Suprapubic skin (tissue), 4 donors: ENCODE data around the gene METTL15.

Experiments
- EP300 ChIP-seq: sonication (generic); formaldehyde crosslinking; IDR thresholded peaks from one replicate; pipeline ENCODE4 v1.6.1; 2017; ENCODE audit warnings: antibody characterized with exemption
- POLR2A ChIP-seq, 2 donors: fragments of 450-650 bp; IDR thresholded peaks; one replicate each; pipeline ENCODE4 v1.6.1; 2017; ENCODE audit warnings: antibody characterized with exemption in 2 of 2, mild to moderate bottlenecking in 2 of 2, moderate library complexity in 2 of 2
- POLR2AphosphoS5 ChIP-seq, 3 donors: sonication (generic); formaldehyde crosslinking; IDR thresholded peaks; one replicate each; pipeline ENCODE4 v1.6.1; 2017; ENCODE audit warnings: antibody characterized with exemption in 3 of 3
- TF ChIP-seq, protein P1 (sequence below), 2 donors: fragments of 200-600 bp in 1 of 2; fragments of 450-650 bp in 1 of 2; sonication (generic) in 1 of 2; IDR thresholded peaks; one replicate each; pipeline ENCODE4 v1.5.1; 2016 to 2019; ENCODE audit warnings: antibody characterized with exemption in 2 of 2, mild to moderate bottlenecking in 1 of 2, moderate library complexity in 1 of 2

DNA sequence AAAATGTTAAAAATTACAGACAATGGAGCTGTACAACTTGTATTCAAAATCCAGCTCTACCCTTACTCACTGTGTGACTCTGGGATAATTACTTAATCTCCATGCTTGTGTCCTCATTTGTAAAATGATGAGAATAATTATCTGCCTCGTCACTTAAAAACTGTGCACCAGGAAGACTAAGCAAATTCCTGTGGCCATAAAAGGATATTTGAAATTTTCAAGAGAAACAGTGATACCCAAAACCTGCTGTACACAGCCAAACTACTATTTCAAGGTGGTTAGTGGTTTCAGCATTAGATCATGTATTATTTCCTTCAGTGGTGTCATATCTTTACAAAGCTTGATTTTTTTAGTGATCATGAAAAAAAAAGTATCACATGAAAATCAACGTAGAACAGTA, 136.9 kb downstream of the METTL15 start:
- TF ChIP-seq POLR2A (IDR thresholded peaks at IDR 0.05) (no peak), EP300 (no peak), POLR2AphosphoS5 (IDR thresholded peaks at IDR 0.05) (no peak)
- TF ChIP-seq, protein P1, sequence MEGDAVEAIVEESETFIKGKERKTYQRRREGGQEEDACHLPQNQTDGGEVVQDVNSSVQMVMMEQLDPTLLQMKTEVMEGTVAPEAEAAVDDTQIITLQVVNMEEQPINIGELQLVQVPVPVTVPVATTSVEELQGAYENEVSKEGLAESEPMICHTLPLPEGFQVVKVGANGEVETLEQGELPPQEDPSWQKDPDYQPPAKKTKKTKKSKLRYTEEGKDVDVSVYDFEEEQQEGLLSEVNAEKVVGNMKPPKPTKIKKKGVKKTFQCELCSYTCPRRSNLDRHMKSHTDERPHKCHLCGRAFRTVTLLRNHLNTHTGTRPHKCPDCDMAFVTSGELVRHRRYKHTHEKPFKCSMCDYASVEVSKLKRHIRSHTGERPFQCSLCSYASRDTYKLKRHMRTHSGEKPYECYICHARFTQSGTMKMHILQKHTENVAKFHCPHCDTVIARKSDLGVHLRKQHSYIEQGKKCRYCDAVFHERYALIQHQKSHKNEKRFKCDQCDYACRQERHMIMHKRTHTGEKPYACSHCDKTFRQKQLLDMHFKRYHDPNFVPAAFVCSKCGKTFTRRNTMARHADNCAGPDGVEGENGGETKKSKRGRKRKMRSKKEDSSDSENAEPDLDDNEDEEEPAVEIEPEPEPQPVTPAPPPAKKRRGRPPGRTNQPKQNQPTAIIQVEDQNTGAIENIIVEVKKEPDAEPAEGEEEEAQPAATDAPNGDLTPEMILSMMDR (IDR thresholded peaks at IDR 0.05), result no peak
